Left ventricle myocardium superior (tissue), 1 donor: ENCODE measurements around the gene SEC22B. TPM values are rescaled to one million over a fixed set of nuclear protein-coding genes. Genes with fewer than 3 reads are reported as not detected.
A peak's percentile ranks its signal among the peaks of the same experiment; 100 is the strongest.
"Not testable (repeated sequence)": the region's sequence is repeated elsewhere in the genome, so short reads cannot be mapped to it uniquely, and the experiment has no call there.

Experiments
- ATAC-seq: fragments of 200-7000 bp; cut with Tn5 transposase; one replicate; pipeline ENCODE4 v1.9.1; 2020; ENCODE audit warnings: mild to moderate bottlenecking, moderate library complexity
- DNase-seq: peaks from one replicate; pipeline ENCODE4 v3.0.0-alpha.2; 2020
- intact Hi-C: fragments of 100-400 bp; cut with micrococcal nuclease; formaldehyde crosslinking; loops from one replicate; pipeline ENCODE4 v1.11.0; 2022
- total RNA-seq: library from RNA; stranded (reverse); fragmentation: NEBNext Ultra II Directional; extraction: Animal tissue kit (Norgen Biotek cat#: 25700); gene quantifications from one replicate; pipeline ENCODE4 v1.2.1, GENCODE V29; 2021
- donor health status: DM: no; HTN: yes; CAD: no; lungs with severe emphysema.

The SEC22B gene
- total RNA-seq, 1 donor from 2014 or later = 14.0 TPM

GRCh38 chr1:120150138-120150822 is 26.0 kb downstream of the SEC22B start:
- DNase-seq, intact Hi-C loops: not testable (repeated sequence)
- peak; percentile 17 for ATAC-seq

- ATAC-seq, intact Hi-C loops: not testable (repeated sequence)
These were observed 26.8 kb downstream of the SEC22B start for GRCh38 chr1:120149420-120150059.

GRCh38 chr1:120145806-120146205 is 30.5 kb downstream of the SEC22B start:
- ATAC-seq, DNase-seq, intact Hi-C loops: not testable (repeated sequence)

More at GRCh38 chr1:120149420-120150059, 26.8 kb downstream of the SEC22B start:
- DNase-seq = not testable (repeated sequence)

GRCh38 chr1:120144626-120145025 is 31.7 kb downstream of the SEC22B start:
- peak; percentile 76 for ATAC-seq
- DNase-seq, intact Hi-C loops: not testable (repeated sequence)

GRCh38 chr1:120144169-120144568 is 32.2 kb downstream of the SEC22B start:
- ATAC-seq, intact Hi-C loops: not testable (repeated sequence)
- peak; percentile 25 for DNase-seq

- intact Hi-C loops, DNase-seq: not testable (repeated sequence)
- peak; percentile 33 for ATAC-seq
These were observed 33.0 kb downstream of the SEC22B start for GRCh38 chr1:120143334-120143733.

GRCh38 chr1:120142512-120143263 is 33.6 kb downstream of the SEC22B start:
- DNase-seq, intact Hi-C loops: not testable (repeated sequence)
- peak; percentile 63 for ATAC-seq

GRCh38 chr1:120141865-120142264 is 34.5 kb downstream of the SEC22B start:
- ATAC-seq = peak; percentile 73
- intact Hi-C loops, DNase-seq: not testable (repeated sequence)

GRCh38 chr1:120140656-120141265 is 35.6 kb downstream of the SEC22B start:
- DNase-seq, intact Hi-C loops, ATAC-seq: not testable (repeated sequence)

GRCh38 chr1:120136086-120136485 is 40.2 kb downstream of the SEC22B start:
- DNase-seq, intact Hi-C loops, ATAC-seq: not testable (repeated sequence)

GRCh38 chr1:120133928-120134325 is 42.4 kb downstream of the SEC22B start:
- DNase-seq, ATAC-seq, intact Hi-C loops: not testable (repeated sequence)

GRCh38 chr1:120133228-120133927 is 42.9 kb downstream of the SEC22B start:
- intact Hi-C loops = no loop called here
- no peak for ATAC-seq
- no peak for DNase-seq

GRCh38 chr1:120132406-120132763 is 43.9 kb downstream of the SEC22B start:
- intact Hi-C loops, DNase-seq: not testable (repeated sequence)
- ATAC-seq = peak; percentile 36

GRCh38 chr1:120131611-120132405 is 44.5 kb downstream of the SEC22B start:
- intact Hi-C loops = not testable (repeated sequence)
- ATAC-seq = peak; percentile 96
- DNase-seq = peak; percentile 67

GRCh38 chr1:120127921-120128320 is 48.4 kb downstream of the SEC22B start:
- DNase-seq, ATAC-seq, intact Hi-C loops: not testable (repeated sequence)

GRCh38 chr1:120126216-120126615 is 50.1 kb downstream of the SEC22B start:
- ATAC-seq, intact Hi-C loops, DNase-seq: not testable (repeated sequence)

GRCh38 chr1:120124628-120125027 is 51.7 kb downstream of the SEC22B start:
- DNase-seq, intact Hi-C loops, ATAC-seq: not testable (repeated sequence)
